Hematopoietic multipotent progenitor cell (in vitro differentiated cells): Measurements from ENCODE around the gene PDE10A. TPM values are rescaled to one million over a fixed set of nuclear protein-coding genes. Genes with fewer than 3 reads are reported as not detected.
"Not testable (repeated sequence)": the region's sequence is repeated elsewhere in the genome, so short reads cannot be mapped to it uniquely, and the experiment has no call there.

Experiments
- DNase-seq, 3 donors: peaks; one replicate each; pipeline ENCODE4 v3.0.0-alpha.2; 2011 to 2015; ENCODE audit warnings: low read depth in 2 of 3, low spot score in 2 of 3
- total RNA-seq: library from RNA; depleted of rRNA; stranded (reverse); fragments of >200 nt; gene quantifications from one replicate; pipeline ENCODE4 v1.2.3, GENCODE V29; 2012

The PDE10A gene
- total RNA-seq, 1 donor, result under 0.01 TPM

GRCh38 chr6:165558097-165558496 is 104.9 kb downstream of the PDE10A start:
- not testable (repeated sequence) for DNase-seq

GRCh38 chr6:165557674-165558073 is 105.4 kb downstream of the PDE10A start:
- DNase-seq, result no peak

GRCh38 chr6:165556116-165556843 is 106.8 kb downstream of the PDE10A start:
- peak in 1 of 3 donors; percentile 1 for DNase-seq

GRCh38 chr6:165554644-165555043 is 108.4 kb downstream of the PDE10A start:
- DNase-seq, result not testable (repeated sequence)

GRCh38 chr6:165552248-165552736 is 110.7 kb downstream of the PDE10A start:
- no peak for DNase-seq

- no peak for DNase-seq
Observed at GRCh38 chr6:165551828-165552227, 111.2 kb downstream of the PDE10A start.

DNA sequence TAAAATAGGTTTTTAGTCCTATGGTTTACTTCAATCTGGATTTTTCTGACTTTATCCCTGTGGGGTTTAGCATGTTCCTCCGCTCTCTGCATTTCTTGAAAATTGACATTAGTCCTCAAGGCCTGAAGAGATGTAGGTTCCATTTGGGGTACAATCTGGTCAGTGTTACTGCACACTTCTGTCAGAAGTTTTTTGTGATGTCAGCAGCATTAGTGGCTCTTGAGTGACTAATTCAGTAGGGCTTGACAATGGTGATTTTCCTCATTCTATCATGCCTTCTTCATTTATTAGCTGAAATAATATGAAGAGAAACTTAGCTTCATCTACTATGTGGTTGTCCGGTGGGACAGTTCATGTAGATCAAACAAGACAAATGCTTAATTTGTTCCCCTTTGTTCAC is 114.6 kb downstream of the PDE10A start:
- no peak for DNase-seq

- DNase-seq, result no peak
Observed at GRCh38 chr6:165545806-165546205, 117.2 kb downstream of the PDE10A start.

- DNase-seq, result no peak
Observed at GRCh38 chr6:165543781-165544180, 119.3 kb downstream of the PDE10A start.

- DNase-seq, result no peak
Observed at GRCh38 chr6:165536911-165537310, 126.1 kb downstream of the PDE10A start.

DNA sequence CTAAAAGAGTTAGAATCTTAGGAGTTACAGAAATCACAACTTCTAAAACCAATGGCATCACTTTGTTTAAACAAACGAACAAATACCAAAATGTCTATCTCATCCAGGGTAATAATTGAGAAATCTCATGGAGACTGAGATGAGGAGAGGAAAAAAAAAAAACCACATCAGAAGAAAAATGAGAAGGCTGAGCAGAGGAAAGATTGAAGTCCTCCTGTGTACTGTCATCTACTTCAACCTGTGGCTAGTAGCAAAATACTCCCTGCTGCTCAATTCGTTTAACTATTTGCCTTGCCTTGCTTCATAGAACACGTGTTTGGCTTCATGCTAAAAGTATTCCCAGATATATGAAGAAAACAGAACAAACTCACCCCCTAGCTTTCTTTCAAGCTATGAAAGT is 143.7 kb downstream of the PDE10A start:
- DNase-seq, result no peak

GRCh38 chr6:165515963-165516624 is 146.9 kb downstream of the PDE10A start:
- DNase-seq, result no peak

DNA sequence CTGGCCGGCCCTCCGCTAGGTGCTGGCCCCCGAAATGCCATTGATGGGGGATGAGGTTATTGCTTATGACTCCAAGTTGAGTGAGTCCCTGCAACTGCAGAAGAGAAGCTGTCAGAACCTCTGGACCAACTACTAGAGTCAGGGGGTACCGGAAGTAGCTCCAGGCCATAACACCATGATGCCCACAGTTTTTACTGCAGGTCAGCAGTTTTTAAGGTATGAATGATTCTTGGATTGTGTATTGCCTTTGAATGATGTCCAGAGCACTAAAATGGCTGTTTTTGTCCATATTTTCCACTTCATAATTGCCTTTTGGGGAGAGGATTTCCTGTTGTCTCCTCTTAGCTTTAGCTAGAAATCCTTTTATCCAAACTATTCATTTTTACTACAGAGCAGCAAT is 148.4 kb downstream of the PDE10A start:
- DNase-seq, result no peak

DNA sequence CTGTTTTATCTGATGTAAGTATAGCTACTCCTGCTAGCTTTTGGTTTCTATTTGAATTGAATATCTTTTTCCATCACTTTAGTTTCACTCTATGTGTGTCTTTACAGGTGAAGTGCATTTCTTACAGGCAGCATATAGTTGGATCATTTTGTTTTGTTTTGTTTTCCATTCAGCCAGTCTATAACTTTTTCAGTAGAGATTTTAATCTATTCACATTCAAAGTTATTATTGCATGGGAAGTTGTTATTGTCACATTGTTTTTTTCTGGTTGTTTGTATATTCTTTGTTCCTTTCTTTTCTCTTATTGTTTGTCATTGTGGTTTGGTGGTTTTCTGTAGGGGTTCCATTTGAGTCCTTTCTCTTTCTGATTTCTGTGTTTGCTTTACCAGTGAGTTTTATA is 151.2 kb downstream of the PDE10A start:
- DNase-seq, result no peak

GRCh38 chr6:165508321-165508869 is 154.6 kb downstream of the PDE10A start:
- DNase-seq, result no peak

GRCh38 chr6:165506657-165507056 is 156.4 kb downstream of the PDE10A start:
- no peak for DNase-seq

GRCh38 chr6:165500214-165500907 is 162.7 kb downstream of the PDE10A start:
- DNase-seq, result not testable (repeated sequence)

DNA sequence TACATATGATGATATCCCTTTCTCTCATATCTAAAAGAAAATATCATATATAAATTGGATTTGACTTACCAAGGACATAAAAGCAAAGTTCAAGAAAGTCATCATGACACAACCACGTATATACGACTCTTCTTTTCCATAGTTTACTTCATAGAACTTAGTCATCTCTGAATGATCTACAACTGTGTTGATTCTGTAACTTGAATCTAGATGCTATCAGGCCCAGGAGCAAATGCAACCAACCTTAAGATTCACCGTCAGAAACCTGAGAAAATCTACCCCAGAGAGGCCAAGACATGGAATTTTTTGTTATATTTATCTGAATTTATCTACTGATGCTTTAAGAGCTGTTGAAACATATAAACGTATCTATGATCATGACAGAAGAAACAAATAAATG is 165.6 kb downstream of the PDE10A start:
- no peak for DNase-seq

DNA sequence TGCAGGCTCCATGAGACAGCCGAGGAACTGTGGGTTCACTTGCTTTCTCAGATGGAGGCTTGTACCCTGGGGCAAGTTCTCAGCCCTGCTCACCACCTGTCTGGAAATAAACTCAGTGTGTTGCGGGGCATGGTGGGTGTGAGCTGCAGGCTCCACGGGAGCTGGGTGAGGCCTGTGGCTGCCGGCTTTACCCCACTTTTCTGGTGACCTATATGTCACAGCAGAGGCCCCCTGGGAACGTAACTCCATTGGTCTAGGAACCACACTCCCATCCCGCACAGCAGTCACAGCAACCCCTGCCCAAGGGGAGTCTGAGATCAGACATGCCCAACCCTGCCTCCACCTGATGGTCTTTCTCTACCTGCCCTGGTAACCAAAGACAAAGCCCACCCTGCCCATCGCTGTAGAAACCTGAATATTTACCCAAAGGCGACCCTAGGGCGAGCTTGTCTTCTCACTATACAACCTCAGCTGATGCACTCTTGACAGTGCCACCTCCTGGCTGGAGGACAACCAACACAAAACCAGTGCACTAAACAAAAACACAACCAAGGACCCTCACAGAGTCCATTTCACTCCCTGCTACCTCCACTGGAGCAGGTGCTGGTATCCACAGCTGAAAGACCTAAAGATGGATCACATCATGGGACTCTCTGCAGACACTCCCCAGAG is 174.3 kb downstream of the PDE10A start:
- DNase-seq, result no peak

DNA sequence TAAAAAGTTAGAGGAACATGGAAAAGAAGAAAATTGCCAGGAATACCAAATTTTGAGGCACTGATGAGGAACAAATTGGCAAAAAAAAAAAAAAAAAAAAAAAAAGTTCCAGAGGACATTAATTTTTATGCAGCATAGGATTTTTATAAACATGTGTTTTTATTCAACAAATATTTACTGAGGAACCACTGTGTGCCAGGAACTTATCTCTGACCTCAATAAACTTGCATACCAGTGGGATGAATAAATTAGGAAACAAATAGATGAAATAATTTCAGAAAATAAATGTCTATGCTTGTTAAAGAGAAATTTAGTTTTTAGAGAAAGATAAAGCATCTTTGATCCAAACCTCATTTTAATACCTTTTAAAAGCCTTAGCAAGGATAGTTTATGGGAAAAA is 175.1 kb downstream of the PDE10A start:
- DNase-seq, result no peak

GRCh38 chr6:165487347-165487746 is 175.7 kb downstream of the PDE10A start:
- DNase-seq, result no peak
